ENCODE measurements around the gene TENM4. TPM values are rescaled to one million over a fixed set of nuclear protein-coding genes. Genes with fewer than 3 reads are reported as not detected.

TENM4 gene
- total RNA-seq, 4 donors from 2014 or later, result 31.4 to 44.5 (median 38.0) TPM

GRCh38 chr11:78810559-78811009 lies 630.2 kb downstream of the TENM4 start:
- Histone ChIP-seq H3K9me3 (no peaks in the 10 kb centered on the region), H3K4me1 (no peaks in the 10 kb centered on the region), H3K27me3 (no peaks in the 10 kb centered on the region), H3K4me3 (no peak overlapping the region), H3K27ac (no peak overlapping the region), H3K36me3 (no peaks in the 10 kb centered on the region)
- WGBS, result 83% methylated on average over 7 of the region's 7 CpGs
- TF ChIP-seq POLR2AphosphoS5 (IDR thresholded peaks at IDR 0.05), result no peak
- no peak for TF ChIP-seq CTCF (IDR thresholded peaks at IDR 0.05)
- no peak for TF ChIP-seq POLR2A (IDR thresholded peaks at IDR 0.05)
- no peak for TF ChIP-seq EP300 (IDR thresholded peaks at IDR 0.05)
- no peak for DNase-seq (ENCODE audit: low spot score in 2 of 2)

- Histone ChIP-seq H3K27me3 (no peaks in the 10 kb centered on the region), H3K9me3 (no peaks in the 10 kb centered on the region), H3K4me3 (no peak overlapping the region), H3K4me1 (no peaks in the 10 kb centered on the region), H3K36me3 (no peaks in the 10 kb centered on the region), H3K27ac (no peak overlapping the region)
- 58% methylated on average over 7 of the region's 7 CpGs for WGBS
- DNase-seq (ENCODE audit: low spot score in 2 of 2), result no peak
- no peak for TF ChIP-seq CTCF (IDR thresholded peaks at IDR 0.05)
- TF ChIP-seq POLR2AphosphoS5 (IDR thresholded peaks at IDR 0.05), result no peak
- no peak for TF ChIP-seq POLR2A (IDR thresholded peaks at IDR 0.05)
- TF ChIP-seq EP300 (IDR thresholded peaks at IDR 0.05), result no peak
Measured at GRCh38 chr11:78809931-78810541, 630.8 kb downstream of the TENM4 start.

GRCh38 chr11:78808923-78809322 lies 631.9 kb downstream of the TENM4 start:
- Histone ChIP-seq H3K9me3 (no peaks in the 10 kb centered on the region), H3K4me3 (no peak overlapping the region), H3K4me1 (no peaks in the 10 kb centered on the region), H3K36me3 (no peaks in the 10 kb centered on the region), H3K27me3 (no peaks in the 10 kb centered on the region), H3K27ac (no peak overlapping the region)
- WGBS, result 70% methylated on average over 4 of the region's 4 CpGs
- TF ChIP-seq CTCF (IDR thresholded peaks at IDR 0.05) (no peak), POLR2AphosphoS5 (IDR thresholded peaks at IDR 0.05) (no peak), EP300 (IDR thresholded peaks at IDR 0.05) (no peak), POLR2A (IDR thresholded peaks at IDR 0.05) (no peak)
- DNase-seq (ENCODE audit: low spot score in 2 of 2), result no peak

GRCh38 chr11:78807351-78807750 lies 633.5 kb downstream of the TENM4 start:
- H3K4me3 ChIP-seq, result no peak overlapping the region
- no peak overlapping the region for H3K27ac ChIP-seq
- no peaks in the 10 kb centered on the region for H3K36me3 ChIP-seq
- WGBS, result 96% methylated on average over 2 of the region's 2 CpGs
- no peak for DNase-seq (ENCODE audit: low spot score in 2 of 2)
- peaks cover 5% of the 10 kb centered on the region for H3K4me1 ChIP-seq
- H3K9me3 ChIP-seq, result no peaks in the 10 kb centered on the region
- H3K27me3 ChIP-seq, result no peaks in the 10 kb centered on the region
- TF ChIP-seq CTCF (IDR thresholded peaks at IDR 0.05), result no peak
- TF ChIP-seq EP300 (IDR thresholded peaks at IDR 0.05), result no peak
- no peak for TF ChIP-seq POLR2A (IDR thresholded peaks at IDR 0.05)
- TF ChIP-seq POLR2AphosphoS5 (IDR thresholded peaks at IDR 0.05), result no peak

GRCh38 chr11:78806214-78807004 lies 634.4 kb downstream of the TENM4 start:
- no peak overlapping the region for H3K4me3 ChIP-seq
- H3K27me3 ChIP-seq, result no peaks in the 10 kb centered on the region
- no peaks in the 10 kb centered on the region for H3K36me3 ChIP-seq
- no peaks in the 10 kb centered on the region for H3K9me3 ChIP-seq
- 45% methylated on average over 2 of the region's 2 CpGs for WGBS
- H3K4me1 ChIP-seq, result peaks cover 14% of the 10 kb centered on the region
- TF ChIP-seq POLR2AphosphoS5 (IDR thresholded peaks at IDR 0.05) (no peak), CTCF (IDR thresholded peaks at IDR 0.05) (no peak), EP300 (IDR thresholded peaks at IDR 0.05) (no peak), POLR2A (IDR thresholded peaks at IDR 0.05) (no peak)
- DNase-seq (ENCODE audit: low spot score in 2 of 2), result no peak
- no peak overlapping the region for H3K27ac ChIP-seq
